SK-N-SH treated with all-trans-retinoic acid at 6 μM for 48 hours (cell line): Measurements from ENCODE around the gene NXPH4.

Source experiments
- ARNTL ChIP-seq: fragments of 450-650 bp; formaldehyde crosslinking; IDR thresholded peaks from 2 replicates; pipeline ENCODE4 v1.5.0; 2020; ENCODE audit warnings: low read depth, mild to moderate bottlenecking, moderate library complexity, borderline replicate concordance
- BACH2 ChIP-seq: fragments of 250-450 bp; sonication (Bioruptor Pico); IDR thresholded peaks from 2 replicates; pipeline ENCODE4 v1.9.0; 2021; ENCODE audit warnings: mild to moderate bottlenecking, borderline replicate concordance
- ISL1 ChIP-seq: fragments of 250-450 bp; sonication (Bioruptor Pico); IDR thresholded peaks from 2 replicates; pipeline ENCODE4 v2.1.2; 2022; ENCODE audit warnings: mild to moderate bottlenecking, moderate library complexity
- OSR1 ChIP-seq: fragments of 250-450 bp; sonication (Bioruptor Pico); IDR thresholded peaks from 2 replicates; pipeline ENCODE4 v1.8.0; 2022; ENCODE audit warnings: moderate library complexity, mild to moderate bottlenecking, inconsistent platforms
- SNAI2 ChIP-seq: fragments of 250-450 bp; sonication (Bioruptor Pico); IDR thresholded peaks from 2 replicates; pipeline ENCODE4 v1.5.0; 2020; ENCODE audit warnings: mild to moderate bottlenecking, moderate library complexity
- ZFP3 ChIP-seq: fragments of 250-450 bp; sonication (Bioruptor Pico); IDR thresholded peaks from 2 replicates; pipeline ENCODE4 v1.5.0; 2020; ENCODE audit warnings: mild to moderate bottlenecking, moderate library complexity
- ZFP30 ChIP-seq: fragments of 450-650 bp; formaldehyde crosslinking; IDR thresholded peaks from 2 replicates; pipeline ENCODE4 v1.5.0; 2022; ENCODE audit warnings: mild to moderate bottlenecking, moderate library complexity
- ZNF8 ChIP-seq: fragments of 450-650 bp; formaldehyde crosslinking; IDR thresholded peaks from 2 replicates; pipeline ENCODE4 v1.5.0; 2020; ENCODE audit warnings: mild to moderate bottlenecking, moderate library complexity
- TF ChIP-seq, protein P1 (sequence below): fragments of 250-450 bp; sonication (Bioruptor Pico); IDR thresholded peaks from 2 replicates; pipeline ENCODE4 v1.5.1; 2020; ENCODE audit warnings: low read depth, mild to moderate bottlenecking, moderate library complexity
- TF ChIP-seq, protein P2 (sequence below): fragments of 250-450 bp; sonication (Bioruptor Pico); IDR thresholded peaks from 2 replicates; pipeline ENCODE4 v1.8.0; 2020; ENCODE audit warnings: mild to moderate bottlenecking, moderate library complexity, borderline replicate concordance

DNA sequence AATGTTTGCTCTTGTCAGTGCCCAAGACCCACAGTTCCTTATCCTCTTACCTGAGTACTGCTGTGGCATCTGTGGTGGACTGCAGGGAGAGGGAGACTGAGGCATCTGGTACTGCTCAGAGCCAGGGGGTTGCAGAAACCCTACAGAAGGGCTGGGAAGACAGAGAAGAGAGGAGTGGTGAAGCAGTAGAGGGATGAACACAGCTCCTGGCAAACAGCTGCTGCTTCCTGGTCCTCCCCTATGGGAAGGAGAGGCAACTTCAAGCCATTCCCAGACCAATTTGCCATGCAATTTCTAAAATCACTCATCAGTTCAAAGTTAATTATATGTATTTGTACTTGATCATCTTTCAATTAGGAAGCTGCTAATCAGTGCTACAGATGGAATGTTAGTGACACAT, 50.1 kb downstream of the NXPH4 start:
- TF ChIP-seq, protein P1, sequence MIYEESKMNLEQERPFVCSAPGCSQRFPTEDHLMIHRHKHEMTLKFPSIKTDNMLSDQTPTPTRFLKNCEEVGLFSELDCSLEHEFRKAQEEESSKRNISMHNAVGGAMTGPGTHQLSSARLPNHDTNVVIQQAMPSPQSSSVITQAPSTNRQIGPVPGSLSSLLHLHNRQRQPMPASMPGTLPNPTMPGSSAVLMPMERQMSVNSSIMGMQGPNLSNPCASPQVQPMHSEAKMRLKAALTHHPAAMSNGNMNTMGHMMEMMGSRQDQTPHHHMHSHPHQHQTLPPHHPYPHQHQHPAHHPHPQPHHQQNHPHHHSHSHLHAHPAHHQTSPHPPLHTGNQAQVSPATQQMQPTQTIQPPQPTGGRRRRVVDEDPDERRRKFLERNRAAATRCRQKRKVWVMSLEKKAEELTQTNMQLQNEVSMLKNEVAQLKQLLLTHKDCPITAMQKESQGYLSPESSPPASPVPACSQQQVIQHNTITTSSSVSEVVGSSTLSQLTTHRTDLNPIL: no peak
- TF ChIP-seq, protein P2, sequence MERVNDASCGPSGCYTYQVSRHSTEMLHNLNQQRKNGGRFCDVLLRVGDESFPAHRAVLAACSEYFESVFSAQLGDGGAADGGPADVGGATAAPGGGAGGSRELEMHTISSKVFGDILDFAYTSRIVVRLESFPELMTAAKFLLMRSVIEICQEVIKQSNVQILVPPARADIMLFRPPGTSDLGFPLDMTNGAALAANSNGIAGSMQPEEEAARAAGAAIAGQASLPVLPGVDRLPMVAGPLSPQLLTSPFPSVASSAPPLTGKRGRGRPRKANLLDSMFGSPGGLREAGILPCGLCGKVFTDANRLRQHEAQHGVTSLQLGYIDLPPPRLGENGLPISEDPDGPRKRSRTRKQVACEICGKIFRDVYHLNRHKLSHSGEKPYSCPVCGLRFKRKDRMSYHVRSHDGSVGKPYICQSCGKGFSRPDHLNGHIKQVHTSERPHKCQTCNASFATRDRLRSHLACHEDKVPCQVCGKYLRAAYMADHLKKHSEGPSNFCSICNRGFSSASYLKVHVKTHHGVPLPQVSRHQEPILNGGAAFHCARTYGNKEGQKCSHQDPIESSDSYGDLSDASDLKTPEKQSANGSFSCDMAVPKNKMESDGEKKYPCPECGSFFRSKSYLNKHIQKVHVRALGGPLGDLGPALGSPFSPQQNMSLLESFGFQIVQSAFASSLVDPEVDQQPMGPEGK (CRISPR knock-in tag): no peak
- no peak for TF ChIP-seq ZNF8
- no peak for TF ChIP-seq ARNTL (CRISPR knock-in tag)
- no peak for TF ChIP-seq OSR1 (CRISPR knock-in tag)
- TF ChIP-seq ZFP3: no peak
- TF ChIP-seq SNAI2 (CRISPR knock-in tag): no peak
- TF ChIP-seq ZFP30 (CRISPR knock-in tag): no peak
- no peak for TF ChIP-seq BACH2
- no peak for TF ChIP-seq ISL1 (CRISPR knock-in tag)
